Body of pancreas (tissue), 4 donors: Measurements from ENCODE around the gene CORO1C. TPM values are rescaled to one million over a fixed set of nuclear protein-coding genes. Genes with fewer than 3 reads are reported as not detected.

Source experiments
- ATAC-seq: fragments of 150-250 bp; one replicate; pipeline ENCODE4 v1.9.1; 2016
- DNase-seq, 4 donors: peaks; one replicate each; pipeline ENCODE4 v3.0.0-alpha.2; 2019
- H3K27ac ChIP-seq, 4 donors: fragments of 200-600 bp; sonication (generic); 1 replicate in 3 of 4; 2 replicates in 1 of 4; pipeline versions ENCODE4 v1.5.1 to v1.6.1; 2016 to 2019; ENCODE audit warnings: mild to moderate bottlenecking in 1 of 4, mixed read lengths in 1 of 4, moderate library complexity in 1 of 4
- H3K27me3 ChIP-seq, 2 donors: fragments of 200-600 bp; sonication (generic); one replicate each; pipeline ENCODE4 v1.6.0; 2016; ENCODE audit warnings: mild to moderate bottlenecking in 1 of 2
- H3K36me3 ChIP-seq, 2 donors: fragments of 200-600 bp; sonication (generic); replicated peaks in 1 of 2; 2 replicates each; pipeline ENCODE4 v1.5.1; 2016; ENCODE audit warnings: low read depth in 2 of 2; ENCODE audit not compliant: insufficient read depth in 1 of 2
- H3K4me1 ChIP-seq: fragments of 200-600 bp; sonication (generic); one replicate; pipeline ENCODE4 v1.6.0; 2016
- H3K4me3 ChIP-seq, 2 donors: fragments of 200-600 bp; sonication (generic); 1 replicate in 1 of 2; 2 replicates in 1 of 2; pipeline ENCODE4 v1.5.1; 2016 to 2019
- H3K9me3 ChIP-seq, 3 donors: fragments of 200-600 bp; sonication (generic); 1 replicate in 2 of 3; 2 replicates in 1 of 3; pipeline ENCODE4 v1.5.1; 2016
- POLR2A ChIP-seq, 3 donors: fragments of 450-650 bp; IDR thresholded peaks; one replicate each; pipeline ENCODE4 v1.6.1; 2016; ENCODE audit warnings: antibody characterized with exemption in 3 of 3, mild to moderate bottlenecking in 2 of 3
- WGBS, 2 donors: methylation state at CpG; one replicate each; pipeline ENCODE4 v1.1.5; 2017; 5-methylcytosine and 5-hydroxymethylcytosine counted together
- intact Hi-C: fragments of 100-400 bp; cut with DNase I; formaldehyde crosslinking; loops from one replicate; pipeline ENCODE4 v1.15.1; 2023
- total RNA-seq, 2 donors: library from RNA; depleted of rRNA; stranded (reverse); fragments of >200 nt; gene quantifications; one replicate each; pipeline ENCODE4 v1.1.0, GENCODE V29; 2016
- TF ChIP-seq, protein P1 (sequence below), 7 experiments: fragments of 450-650 bp in 4 of 7; fragments of 200-600 bp in 3 of 7; sonication (generic) in 3 of 7; IDR thresholded peaks; one replicate each; pipeline ENCODE4 v1.5.1; 2016 to 2019; ENCODE audit warnings: antibody characterized with exemption in 7 of 7

The CORO1C gene
- total RNA-seq, 2 donors from 2014 or later: 26.7 to 27.4 TPM

DNA sequence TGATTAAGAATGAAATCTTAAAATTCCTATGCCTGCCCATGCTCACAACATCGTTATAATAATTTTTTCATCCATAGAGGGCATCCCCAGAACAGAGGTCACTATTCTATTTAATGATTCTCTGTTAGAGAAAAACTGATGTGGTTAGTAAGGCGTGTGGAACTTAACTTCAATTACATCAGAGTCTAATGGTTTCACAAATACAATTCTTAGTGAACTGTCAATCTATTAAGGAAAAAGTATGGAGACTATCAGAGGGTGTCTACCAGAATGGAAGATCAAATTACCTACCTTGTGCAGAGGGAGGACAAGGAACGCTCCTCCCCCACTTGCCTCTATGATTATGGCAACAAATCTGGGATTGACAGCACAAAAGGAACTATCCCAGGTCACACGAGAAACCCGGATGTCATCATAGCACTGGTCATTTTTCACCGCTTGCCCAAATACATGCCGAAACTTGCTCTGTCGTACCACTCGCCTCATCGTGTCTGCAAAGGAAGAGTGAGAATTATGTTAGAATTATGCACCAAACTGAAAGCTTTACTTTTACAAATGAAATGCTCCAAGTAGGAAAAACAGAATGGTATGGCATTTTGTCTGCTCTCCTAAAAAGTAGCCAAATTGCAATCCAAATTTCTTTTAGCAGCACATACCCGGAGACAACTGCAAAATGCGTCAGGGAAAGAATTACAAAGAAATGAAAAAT lies 30.3 kb downstream of the CORO1C start:
- Histone ChIP-seq H3K4me3 (no peak overlapping the region), H3K9me3 (no peaks in the 10 kb centered on the region), H3K27me3 (no peaks in the 10 kb centered on the region), H3K27ac (no peak overlapping the region), H3K36me3 (no peaks in the 10 kb centered on the region), H3K4me1 (no peaks in the 10 kb centered on the region)
- TF ChIP-seq, protein P1, sequence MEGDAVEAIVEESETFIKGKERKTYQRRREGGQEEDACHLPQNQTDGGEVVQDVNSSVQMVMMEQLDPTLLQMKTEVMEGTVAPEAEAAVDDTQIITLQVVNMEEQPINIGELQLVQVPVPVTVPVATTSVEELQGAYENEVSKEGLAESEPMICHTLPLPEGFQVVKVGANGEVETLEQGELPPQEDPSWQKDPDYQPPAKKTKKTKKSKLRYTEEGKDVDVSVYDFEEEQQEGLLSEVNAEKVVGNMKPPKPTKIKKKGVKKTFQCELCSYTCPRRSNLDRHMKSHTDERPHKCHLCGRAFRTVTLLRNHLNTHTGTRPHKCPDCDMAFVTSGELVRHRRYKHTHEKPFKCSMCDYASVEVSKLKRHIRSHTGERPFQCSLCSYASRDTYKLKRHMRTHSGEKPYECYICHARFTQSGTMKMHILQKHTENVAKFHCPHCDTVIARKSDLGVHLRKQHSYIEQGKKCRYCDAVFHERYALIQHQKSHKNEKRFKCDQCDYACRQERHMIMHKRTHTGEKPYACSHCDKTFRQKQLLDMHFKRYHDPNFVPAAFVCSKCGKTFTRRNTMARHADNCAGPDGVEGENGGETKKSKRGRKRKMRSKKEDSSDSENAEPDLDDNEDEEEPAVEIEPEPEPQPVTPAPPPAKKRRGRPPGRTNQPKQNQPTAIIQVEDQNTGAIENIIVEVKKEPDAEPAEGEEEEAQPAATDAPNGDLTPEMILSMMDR (IDR thresholded peaks at IDR 0.05): no peak
- TF ChIP-seq POLR2A (IDR thresholded peaks at IDR 0.05): no peak
- intact Hi-C loops: no loop called here
- ATAC-seq (no peak), DNase-seq (no peak)
- WGBS, 2 donors: 83 to 97% methylated on average over 12 of the region's 12 CpGs

DNA sequence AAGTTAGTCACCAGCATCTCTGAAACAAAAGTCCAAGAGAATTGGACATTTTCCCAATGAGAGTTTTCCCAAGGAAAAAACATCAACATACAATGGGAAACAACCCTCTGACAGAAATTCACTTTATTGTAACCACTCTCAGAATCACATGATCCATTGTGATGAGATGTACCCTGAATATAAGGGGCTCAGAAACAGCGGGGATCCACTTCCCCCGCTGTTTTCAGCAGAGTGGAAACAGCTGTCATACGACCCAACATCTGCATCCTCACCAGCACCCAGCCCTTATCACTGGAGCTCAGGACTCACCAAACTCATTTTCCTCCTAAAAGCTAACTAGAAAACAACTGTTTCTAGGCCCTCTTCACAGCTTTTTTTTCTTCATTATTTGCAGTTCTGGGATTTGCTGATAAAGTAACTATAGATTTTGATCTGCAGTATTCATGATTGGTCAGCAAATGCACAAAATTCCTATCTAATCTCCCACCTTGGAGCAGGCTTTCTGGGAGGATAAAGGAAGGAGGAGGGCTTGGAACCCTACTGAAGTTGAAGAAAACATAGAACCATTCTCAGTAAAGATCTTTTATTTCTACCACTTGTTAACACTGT lies 31.3 kb downstream of the CORO1C start:
- H3K4me3 ChIP-seq: no peak overlapping the region
- intact Hi-C loops: no loop called here
- DNase-seq (no peak), ATAC-seq (no peak)
- 71 to 84% methylated on average over 3 of the region's 3 CpGs for WGBS, 2 donors
- TF ChIP-seq, protein P1 (IDR thresholded peaks at IDR 0.05): no peak
- TF ChIP-seq POLR2A (IDR thresholded peaks at IDR 0.05): no peak
- no peaks in the 10 kb centered on the region for H3K36me3 ChIP-seq
- no peak overlapping the region for H3K27ac ChIP-seq
- H3K27me3 ChIP-seq: no peaks in the 10 kb centered on the region
- H3K4me1 ChIP-seq: no peaks in the 10 kb centered on the region
- no peaks in the 10 kb centered on the region for H3K9me3 ChIP-seq

DNA sequence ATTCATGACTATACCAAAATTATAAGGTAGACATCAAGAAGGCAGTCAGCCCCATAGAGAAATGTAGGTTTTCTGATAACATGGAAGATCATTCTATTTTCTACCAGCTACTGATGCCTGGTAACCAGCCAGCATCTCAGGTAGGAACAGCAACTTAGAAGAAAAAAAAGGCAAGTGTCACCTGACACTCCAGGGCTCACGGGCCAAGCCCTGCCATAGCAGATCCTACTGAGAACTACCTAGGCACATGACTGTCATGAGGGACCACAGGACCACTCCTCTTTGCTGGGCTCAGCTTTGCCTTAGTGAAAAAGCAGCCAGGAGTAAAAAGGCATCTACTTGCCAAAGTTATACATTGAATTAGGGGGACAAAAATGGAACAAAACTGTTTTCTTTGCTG lies 33.4 kb downstream of the CORO1C start:
- Histone ChIP-seq H3K9me3 (no peaks in the 10 kb centered on the region), H3K4me3 (no peak overlapping the region), H3K4me1 (no peaks in the 10 kb centered on the region), H3K27me3 (no peaks in the 10 kb centered on the region), H3K36me3 (no peaks in the 10 kb centered on the region), H3K27ac (no peak overlapping the region)
- no peak for TF ChIP-seq POLR2A (IDR thresholded peaks at IDR 0.05)
- TF ChIP-seq, protein P1 (IDR thresholded peaks at IDR 0.05): no peak
- ATAC-seq (no peak), DNase-seq (no peak)
- WGBS, 2 donors: 94 to 100% methylated on average over 1 of the region's 1 CpG
- intact Hi-C loops: no loop called here

DNA sequence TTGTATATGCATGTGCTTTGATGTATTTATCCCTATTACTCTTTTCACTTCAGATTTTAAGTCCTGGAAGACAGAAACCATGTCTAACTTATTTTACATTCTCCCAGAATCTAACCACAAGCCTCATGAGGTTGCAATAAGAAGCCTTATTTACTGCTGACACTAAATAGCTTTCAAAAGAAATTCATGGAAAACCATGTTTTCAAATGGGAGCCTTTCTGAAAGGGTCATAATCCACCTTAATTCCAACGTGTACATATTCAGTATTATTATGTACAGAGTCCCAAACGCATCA lies 34.4 kb downstream of the CORO1C start:
- Histone ChIP-seq H3K27me3 (no peaks in the 10 kb centered on the region), H3K36me3 (no peaks in the 10 kb centered on the region), H3K27ac (no peak overlapping the region), H3K4me1 (peaks cover 5% of the 10 kb centered on the region), H3K9me3 (no peaks in the 10 kb centered on the region), H3K4me3 (no peak overlapping the region)
- intact Hi-C loops: no loop called here
- DNase-seq (no peak), ATAC-seq (no peak)
- 68 to 70% methylated on average over 2 of the region's 2 CpGs for WGBS, 2 donors
- TF ChIP-seq, protein P1 (IDR thresholded peaks at IDR 0.05): no peak
- no peak for TF ChIP-seq POLR2A (IDR thresholded peaks at IDR 0.05)
